ENCODE data around the gene CYP4A22. TPM values are rescaled to one million over a fixed set of nuclear protein-coding genes. Genes with fewer than 3 reads are reported as not detected.
A peak's percentile ranks its signal among the peaks of the same experiment; 100 is the strongest.

The CYP4A22 gene
- total RNA-seq, 1 experiment from 2014 or later = not detected

DNA sequence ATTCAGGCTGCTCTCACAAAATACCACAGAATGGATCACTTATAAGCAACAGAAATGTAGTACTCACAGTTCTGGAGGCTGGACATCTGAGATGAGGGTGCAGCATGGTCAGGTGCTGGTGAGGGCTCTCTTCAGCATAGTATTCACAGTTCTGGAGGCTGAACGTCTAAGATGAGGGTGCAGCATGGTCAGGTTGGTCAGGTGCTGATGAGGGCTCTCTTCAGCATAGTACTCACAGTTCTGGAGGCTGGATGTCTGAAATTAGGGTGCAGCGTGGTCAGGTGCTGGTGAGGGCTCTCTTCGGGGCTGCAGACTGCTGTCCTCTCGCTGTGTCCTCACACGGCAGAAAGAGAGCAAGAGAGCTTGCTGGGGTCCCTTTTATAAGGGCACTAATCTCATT lies 35.5 kb downstream of the CYP4A22 start:
- Histone ChIP-seq H4K5ac (ENCODE audit: insufficient read length, low read depth, low read length) (no peak overlapping the region), H2BK120ac (ENCODE audit: low read depth, low read length, poor library complexity, severe bottlenecking) (no peak overlapping the region), H2BK5ac (ENCODE audit: insufficient read length, low read length) (no peak overlapping the region), H3K4ac (ENCODE audit: low read depth, low read length) (no peak overlapping the region), H4K8ac (replicated peaks; ENCODE audit: insufficient read length, low read depth, low read length) (no peak overlapping the region), H3K4me2 (ENCODE audit: insufficient read depth, insufficient read length, low read length) (no peak overlapping the region), H2BK20ac (ENCODE audit: low read depth, low read length, poor library complexity, severe bottlenecking) (no peak overlapping the region), H3K27ac (ENCODE audit: insufficient read length, low read depth, low read length) (no peak overlapping the region), H3K9me3 (ENCODE audit: control insufficient read depth, low read depth, low read length) (no peaks in the 10 kb centered on the region), H3K23ac (ENCODE audit: insufficient read length, low read depth, low read length) (no peak overlapping the region), H3T11ph (ENCODE audit: low read length) (no peak overlapping the region), H3K79me1 (ENCODE audit: insufficient read depth, low read depth, low read length, poor library complexity, severe bottlenecking) (no peaks in the 10 kb centered on the region), H3K79me2 (ENCODE audit: insufficient read depth, low read length) (no peaks in the 10 kb centered on the region), H2BK12ac (ENCODE audit: insufficient read length, low read depth, low read length) (no peak overlapping the region), H3K4me1 (ENCODE audit: insufficient read depth, low read length) (no peaks in the 10 kb centered on the region; the same call in 1 of the 2 replicates), H3K27me3 (ENCODE audit: insufficient read depth, low read length) (no peaks in the 10 kb centered on the region), H4K91ac (ENCODE audit: insufficient read length, low read depth, low read length) (no peak overlapping the region), H2AFZ (ENCODE audit: low read length) (no peak overlapping the region), H3K14ac (ENCODE audit: insufficient read depth, low read length) (no peak overlapping the region), H3K9ac (ENCODE audit: extremely low read depth, insufficient read length, low read length) (no peak overlapping the region), H2AK5ac (ENCODE audit: insufficient read length, low read length) (no peak overlapping the region), H3K56ac (ENCODE audit: insufficient read length, low read depth, low read length) (peak overlapping the region; percentile 27), H2BK15ac (ENCODE audit: low read depth, low read length) (no peak overlapping the region), H3K18ac (ENCODE audit: insufficient read length, low read depth, low read length) (no peak overlapping the region), H4K20me1 (ENCODE audit: control insufficient read depth, insufficient read depth, insufficient read length) (no peaks in the 10 kb centered on the region), H3K23me2 (ENCODE audit: insufficient read length, low read depth, low read length, poor library complexity, severe bottlenecking) (no peaks in the 10 kb centered on the region)
- WGBS (ENCODE audit: extremely low coverage, insufficient read length, low lambda C conversion rate) = no CpG with 5 or more reads among the region's 5 CpGs
- DNase-seq = no peak
- TF ChIP-seq, protein P1, sequence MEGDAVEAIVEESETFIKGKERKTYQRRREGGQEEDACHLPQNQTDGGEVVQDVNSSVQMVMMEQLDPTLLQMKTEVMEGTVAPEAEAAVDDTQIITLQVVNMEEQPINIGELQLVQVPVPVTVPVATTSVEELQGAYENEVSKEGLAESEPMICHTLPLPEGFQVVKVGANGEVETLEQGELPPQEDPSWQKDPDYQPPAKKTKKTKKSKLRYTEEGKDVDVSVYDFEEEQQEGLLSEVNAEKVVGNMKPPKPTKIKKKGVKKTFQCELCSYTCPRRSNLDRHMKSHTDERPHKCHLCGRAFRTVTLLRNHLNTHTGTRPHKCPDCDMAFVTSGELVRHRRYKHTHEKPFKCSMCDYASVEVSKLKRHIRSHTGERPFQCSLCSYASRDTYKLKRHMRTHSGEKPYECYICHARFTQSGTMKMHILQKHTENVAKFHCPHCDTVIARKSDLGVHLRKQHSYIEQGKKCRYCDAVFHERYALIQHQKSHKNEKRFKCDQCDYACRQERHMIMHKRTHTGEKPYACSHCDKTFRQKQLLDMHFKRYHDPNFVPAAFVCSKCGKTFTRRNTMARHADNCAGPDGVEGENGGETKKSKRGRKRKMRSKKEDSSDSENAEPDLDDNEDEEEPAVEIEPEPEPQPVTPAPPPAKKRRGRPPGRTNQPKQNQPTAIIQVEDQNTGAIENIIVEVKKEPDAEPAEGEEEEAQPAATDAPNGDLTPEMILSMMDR (conservative IDR thresholded peaks at IDR 0.05) = no peak
- Mint-ChIP-seq H3K4me3 (no peak overlapping the region), H3K4me1 (peaks cover 2 to 4% of the 10 kb centered on the region in 2 experiments; a peak in 3 of 4 replicates), H3K27me3 (ENCODE audit: low read depth) (peaks cover 25% of the 10 kb centered on the region), H3K27ac (no peak overlapping the region), H3K9me3 (peaks cover 0 to 6% of the 10 kb centered on the region in 2 experiments; a peak in 2 of 5 replicates), H3K36me3 (ENCODE audit: insufficient read depth in 1 of 3, low read depth in 3 of 3) (no peaks in the 10 kb centered on the region; a peak in 1 of 7 replicates)
